ENCODE results near the gene SCN9A.
A peak's percentile ranks its signal among the peaks of the same experiment; 100 is the strongest.
"Not testable (repeated sequence)": the region's sequence is repeated elsewhere in the genome, so short reads cannot be mapped to it uniquely, and the experiment has no call there.

The SCN9A gene

GRCh38 chr2:166239548-166239947 lies 136.2 kb downstream of the SCN9A start:
- DNase-seq: no peak

- no peak for DNase-seq
Observed at GRCh38 chr2:166238176-166238575, 137.6 kb downstream of the SCN9A start.

GRCh38 chr2:166234112-166234846 lies 141.5 kb downstream of the SCN9A start:
- no peak for DNase-seq

- no peak for DNase-seq
Observed at GRCh38 chr2:166233244-166233643, 142.5 kb downstream of the SCN9A start.

GRCh38 chr2:166230724-166231070 lies 145.0 kb downstream of the SCN9A start:
- DNase-seq: no peak

GRCh38 chr2:166230024-166230723 lies 145.6 kb downstream of the SCN9A start:
- no peak for DNase-seq

GRCh38 chr2:166229678-166230023 lies 146.1 kb downstream of the SCN9A start:
- DNase-seq: no peak

- no peak for DNase-seq
Observed at GRCh38 chr2:166224197-166224596, 151.5 kb downstream of the SCN9A start.

GRCh38 chr2:166223298-166223697 lies 152.4 kb downstream of the SCN9A start:
- no peak for DNase-seq

GRCh38 chr2:166211079-166211478 lies 164.7 kb downstream of the SCN9A start:
- DNase-seq: no peak

- DNase-seq: not testable (repeated sequence)
Observed at GRCh38 chr2:166209944-166210343, 165.8 kb downstream of the SCN9A start.

GRCh38 chr2:166209367-166209766 lies 166.4 kb downstream of the SCN9A start:
- DNase-seq: not testable (repeated sequence)

- DNase-seq: not testable (repeated sequence)
Observed at GRCh38 chr2:166206153-166206552, 169.6 kb downstream of the SCN9A start.

- no peak for DNase-seq
Observed at GRCh38 chr2:166202778-166203177, 173.0 kb downstream of the SCN9A start.

- DNase-seq: no peak
Observed at GRCh38 chr2:166197446-166197845, 178.3 kb downstream of the SCN9A start.

- no peak for DNase-seq
Observed at GRCh38 chr2:166193407-166193806, 182.3 kb downstream of the SCN9A start.

GRCh38 chr2:166188084-166188483 lies 187.7 kb downstream of the SCN9A start:
- DNase-seq: no peak

GRCh38 chr2:166184789-166185188 lies 191.0 kb downstream of the SCN9A start:
- no peak for DNase-seq

- DNase-seq: no peak
Observed at GRCh38 chr2:166181813-166182154, 194.0 kb downstream of the SCN9A start.

GRCh38 chr2:166180951-166181812 lies 194.6 kb downstream of the SCN9A start:
- DNase-seq: peak; percentile 18

GRCh38 chr2:166179201-166179600 lies 196.5 kb downstream of the SCN9A start:
- DNase-seq: no peak

- DNase-seq: no peak
Observed at GRCh38 chr2:166173263-166173662, 202.5 kb downstream of the SCN9A start.

GRCh38 chr2:166171216-166171615 lies 204.5 kb downstream of the SCN9A start:
- no peak for DNase-seq

- DNase-seq: no peak
Observed at GRCh38 chr2:166170356-166170755, 205.4 kb downstream of the SCN9A start.

Measured in inflammatory macrophage treated with lipopolysaccharide for 4 hours (primary cell).